Measurements from ENCODE around the gene RBFOX2.

Gene RBFOX2

GRCh38 chr22:35835998-35836691, 192.5 kb downstream of the RBFOX2 start:
- Histone ChIP-seq H3K27ac (no peak overlapping the region), H3K4me3 (ENCODE audit: low read depth, low read length) (peak overlapping the region; percentile 8; the same call in 1 of the 2 replicates), H3K36me3 (no peaks in the 10 kb centered on the region), H3K9me3 (ENCODE audit: severe bottlenecking) (no peaks in the 10 kb centered on the region), H3K27me3 (ENCODE audit: insufficient read depth, low read depth, severe bottlenecking) (no peaks in the 10 kb centered on the region)
- no peak for TF ChIP-seq CTCF (IDR thresholded peaks at IDR 0.05; ENCODE audit: low read depth, low read length)
- no peak for DNase-seq

- H3K27me3 ChIP-seq (ENCODE audit: insufficient read depth, low read depth, severe bottlenecking) = no peaks in the 10 kb centered on the region
- TF ChIP-seq CTCF (IDR thresholded peaks at IDR 0.05; ENCODE audit: low read depth, low read length) = no peak
These were observed 193.2 kb downstream of the RBFOX2 start for GRCh38 chr22:35835267-35835997.

GRCh38 chr22:35834061-35834460, 194.6 kb downstream of the RBFOX2 start:
- no peak for TF ChIP-seq CTCF (IDR thresholded peaks at IDR 0.05; ENCODE audit: low read depth, low read length)
- Histone ChIP-seq H3K27ac (no peak overlapping the region), H3K36me3 (no peaks in the 10 kb centered on the region), H3K9me3 (ENCODE audit: severe bottlenecking) (no peaks in the 10 kb centered on the region), H3K4me3 (ENCODE audit: low read depth, low read length) (no peak overlapping the region), H3K27me3 (ENCODE audit: insufficient read depth, low read depth, severe bottlenecking) (no peaks in the 10 kb centered on the region)
- no peak for DNase-seq

More at GRCh38 chr22:35835267-35835997, 193.2 kb downstream of the RBFOX2 start:
- H3K36me3 ChIP-seq = no peaks in the 10 kb centered on the region
- H3K4me3 ChIP-seq (ENCODE audit: low read depth, low read length) = no peak overlapping the region
- H3K9me3 ChIP-seq (ENCODE audit: severe bottlenecking) = no peaks in the 10 kb centered on the region
- DNase-seq = no peak
- H3K27ac ChIP-seq = no peak overlapping the region

- Histone ChIP-seq H3K27me3 (ENCODE audit: insufficient read depth, low read depth, severe bottlenecking) (no peaks in the 10 kb centered on the region), H3K36me3 (no peaks in the 10 kb centered on the region), H3K27ac (no peak overlapping the region), H3K9me3 (ENCODE audit: severe bottlenecking) (no peaks in the 10 kb centered on the region), H3K4me3 (ENCODE audit: low read depth, low read length) (no peak overlapping the region)
- no peak for DNase-seq
- no peak for TF ChIP-seq CTCF (IDR thresholded peaks at IDR 0.05; ENCODE audit: low read depth, low read length)
These were observed 198.3 kb downstream of the RBFOX2 start for GRCh38 chr22:35830305-35830704.

- TF ChIP-seq CTCF (IDR thresholded peaks at IDR 0.05; ENCODE audit: low read depth, low read length) = no peak
- no peak for DNase-seq
- no peaks in the 10 kb centered on the region for H3K36me3 ChIP-seq
- H3K27me3 ChIP-seq (ENCODE audit: insufficient read depth, low read depth, severe bottlenecking) = no peaks in the 10 kb centered on the region
- no peak overlapping the region for H3K4me3 ChIP-seq (ENCODE audit: low read depth, low read length)
- no peak overlapping the region for H3K27ac ChIP-seq
- no peaks in the 10 kb centered on the region for H3K9me3 ChIP-seq (ENCODE audit: severe bottlenecking)
These were observed 204.4 kb downstream of the RBFOX2 start for GRCh38 chr22:35824256-35824655.
